GM12892 (cell line): ENCODE data around the gene LRP3.

Source experiments
- POLR2A ChIP-seq: IDR thresholded peaks from 2 replicates; pipeline ENCODE4 v1.6.1; 2011; ENCODE audit warnings: low read depth, low read length, control low read depth
- POLR2AphosphoS5 ChIP-seq: IDR thresholded peaks from 2 replicates; pipeline ENCODE4 v1.6.1; 2011; ENCODE audit warnings: low read depth, low read length, control low read depth

GRCh38 chr19:33199441-33200265, 5.5 kb downstream of the LRP3 start:
- TF ChIP-seq POLR2A (no peak), POLR2AphosphoS5 (no peak)
